Mononuclear cell (primary cell): ENCODE data around the gene NFATC2. TPM values are rescaled to one million over a fixed set of nuclear protein-coding genes. Genes with fewer than 3 reads are reported as not detected.

ENCODE experiments used
- H3K27me3 ChIP-seq: 2 replicates; pipeline ENCODE4 v1.6.0; 2011; ENCODE audit warnings: low read length, control low read depth; ENCODE audit not compliant: insufficient read depth
- H3K4me1 ChIP-seq: 2 replicates; pipeline ENCODE4 v1.5.1; 2011; ENCODE audit warnings: mild to moderate bottlenecking, low read length, control low read depth; ENCODE audit not compliant: insufficient read depth
- H3K4me3 ChIP-seq: 2 replicates; pipeline ENCODE4 v1.5.1; 2011; ENCODE audit warnings: mild to moderate bottlenecking, low read length, moderate library complexity
- H3K9me3 ChIP-seq: 2 replicates; pipeline ENCODE4 v1.5.1; 2011; ENCODE audit warnings: low read depth, mild to moderate bottlenecking, control low read depth, low read length
- total RNA-seq: library from RNA; depleted of rRNA; stranded (reverse); fragments of >200 nt; gene quantifications from one replicate; pipeline ENCODE4 v1.2.3, GENCODE V29; 2012

The NFATC2 gene
- total RNA-seq, 1 donor: 12.2 TPM

GRCh38 chr20:51417250-51418136 lies 125.0 kb downstream of the NFATC2 start:
- Histone ChIP-seq H3K4me1 (peaks cover 63% of the 10 kb centered on the region), H3K9me3 (no peaks in the 10 kb centered on the region), H3K4me3 (no peak overlapping the region), H3K27me3 (no peaks in the 10 kb centered on the region)

GRCh38 chr20:51416532-51417249 lies 125.8 kb downstream of the NFATC2 start:
- H3K9me3 ChIP-seq: no peaks in the 10 kb centered on the region
- H3K27me3 ChIP-seq: no peaks in the 10 kb centered on the region
- no peak overlapping the region for H3K4me3 ChIP-seq
- peaks cover 69% of the 10 kb centered on the region for H3K4me1 ChIP-seq

- Histone ChIP-seq H3K4me1 (peaks cover 65% of the 10 kb centered on the region), H3K9me3 (no peaks in the 10 kb centered on the region), H3K27me3 (no peaks in the 10 kb centered on the region), H3K4me3 (no peak overlapping the region)
These were observed 128.7 kb downstream of the NFATC2 start for GRCh38 chr20:51413857-51414256.

GRCh38 chr20:51412951-51413481 lies 129.5 kb downstream of the NFATC2 start:
- Histone ChIP-seq H3K4me1 (peaks cover 62% of the 10 kb centered on the region), H3K4me3 (no peak overlapping the region), H3K27me3 (no peaks in the 10 kb centered on the region), H3K9me3 (no peaks in the 10 kb centered on the region)

- H3K9me3 ChIP-seq: no peaks in the 10 kb centered on the region
These were observed 130.1 kb downstream of the NFATC2 start for GRCh38 chr20:51412333-51412871.

GRCh38 chr20:51411870-51412269 lies 130.6 kb downstream of the NFATC2 start:
- Histone ChIP-seq H3K4me3 (no peak overlapping the region), H3K9me3 (no peaks in the 10 kb centered on the region), H3K4me1 (peaks cover 51% of the 10 kb centered on the region), H3K27me3 (no peaks in the 10 kb centered on the region)

More at GRCh38 chr20:51412333-51412871, 130.1 kb downstream of the NFATC2 start:
- H3K4me1 ChIP-seq: peaks cover 56% of the 10 kb centered on the region
- no peak overlapping the region for H3K4me3 ChIP-seq
- H3K27me3 ChIP-seq: no peaks in the 10 kb centered on the region

GRCh38 chr20:51410586-51411325 lies 131.8 kb downstream of the NFATC2 start:
- no peaks in the 10 kb centered on the region for H3K27me3 ChIP-seq
- H3K9me3 ChIP-seq: no peaks in the 10 kb centered on the region
- no peak overlapping the region for H3K4me3 ChIP-seq
- peaks cover 40% of the 10 kb centered on the region for H3K4me1 ChIP-seq

GRCh38 chr20:51409192-51409880 lies 133.2 kb downstream of the NFATC2 start:
- Histone ChIP-seq H3K4me3 (no peak overlapping the region), H3K27me3 (no peaks in the 10 kb centered on the region), H3K4me1 (peaks cover 39% of the 10 kb centered on the region), H3K9me3 (no peaks in the 10 kb centered on the region)

GRCh38 chr20:51404297-51405060 lies 138.0 kb downstream of the NFATC2 start:
- H3K4me1 ChIP-seq: peaks cover 62% of the 10 kb centered on the region
- no peaks in the 10 kb centered on the region for H3K27me3 ChIP-seq
- H3K4me3 ChIP-seq: no peak overlapping the region
- no peaks in the 10 kb centered on the region for H3K9me3 ChIP-seq

- no peaks in the 10 kb centered on the region for H3K9me3 ChIP-seq
- no peaks in the 10 kb centered on the region for H3K27me3 ChIP-seq
- peaks cover 69% of the 10 kb centered on the region for H3K4me1 ChIP-seq
- H3K4me3 ChIP-seq: no peak overlapping the region
These were observed 138.9 kb downstream of the NFATC2 start for GRCh38 chr20:51403466-51404220.

GRCh38 chr20:51402201-51402600 lies 140.3 kb downstream of the NFATC2 start:
- Histone ChIP-seq H3K9me3 (no peaks in the 10 kb centered on the region), H3K27me3 (no peaks in the 10 kb centered on the region), H3K4me1 (peaks cover 69% of the 10 kb centered on the region), H3K4me3 (no peak overlapping the region)

GRCh38 chr20:51401496-51401895 lies 141.0 kb downstream of the NFATC2 start:
- H3K4me1 ChIP-seq: peaks cover 69% of the 10 kb centered on the region
- no peaks in the 10 kb centered on the region for H3K9me3 ChIP-seq
- H3K4me3 ChIP-seq: no peak overlapping the region
- H3K27me3 ChIP-seq: no peaks in the 10 kb centered on the region
